Urinary bladder (tissue), 4 donors: ENCODE measurements around the gene MAFB. TPM values are rescaled to one million over a fixed set of nuclear protein-coding genes. Genes with fewer than 3 reads are reported as not detected.
A peak's percentile ranks its signal among the peaks of the same experiment; 100 is the strongest.
"Not testable (repeated sequence)": the region's sequence is repeated elsewhere in the genome, so short reads cannot be mapped to it uniquely, and the experiment has no call there.

Source experiments
- DNase-seq: peaks from one replicate; pipeline ENCODE4 v3.0.0-alpha.2; 2015; ENCODE audit errors: extremely low spot score
- H3K27ac ChIP-seq: one replicate; pipeline ENCODE4 v1.5.1; 2013; ENCODE audit warnings: low read depth, mild to moderate bottlenecking, moderate library complexity
- H3K36me3 ChIP-seq: one replicate; pipeline ENCODE4 v1.6.1; 2013; ENCODE audit warnings: mild to moderate bottlenecking, moderate library complexity; ENCODE audit not compliant: insufficient read depth
- H3K4me1 ChIP-seq: one replicate; pipeline ENCODE4 v1.6.1; 2013; ENCODE audit warnings: mild to moderate bottlenecking, moderate library complexity; ENCODE audit not compliant: insufficient read depth
- H3K4me3 ChIP-seq: one replicate; pipeline ENCODE4 v1.5.1; 2013; ENCODE audit warnings: low read depth, low read length
- WGBS: extraction: QIAGEN DNeasy Blood & Tissue Kit; methylation state at CpG from one replicate; pipeline ENCODE4 v1.1.7; 2013; 5-methylcytosine and 5-hydroxymethylcytosine counted together
- polyA plus RNA-seq: library from polyadenylated mRNA; stranded (reverse); fragments of 200-250 nt; gene quantifications from one replicate; pipeline ENCODE4 v1.2.3, GENCODE V29; 2013
- total RNA-seq: library from RNA; depleted of rRNA; stranded (reverse); fragments of >200 nt; gene quantifications from one replicate; pipeline ENCODE4 v1.2.3, GENCODE V29; 2014
- donor health status: healthy with polysubstance abuse.
- donor health status: healthy.

MAFB gene
- total RNA-seq (9.1 TPM), polyA plus RNA-seq (20.0 TPM)

- no peaks in the 10 kb centered on the region for H3K4me1 ChIP-seq
Observed at GRCh38 chr20:40689100-40689942, at the start of gene MAFB. Gene MAFB (minus strand): TSS chr20:40689236. CDS start chr20:40688850, 386 bp downstream.

GRCh38 chr20:40736468-40736867 lies 47.4 kb upstream of the MAFB start:
- not testable (repeated sequence) for H3K36me3 ChIP-seq, H3K4me1 ChIP-seq, H3K4me3 ChIP-seq, DNase-seq, H3K27ac ChIP-seq
- 75% methylated on average over 4 of the region's 4 CpGs for WGBS

More at GRCh38 chr20:40689100-40689942, at the start of gene MAFB:
- under 1% methylated on average over 85 of the region's 85 CpGs for WGBS
- Histone ChIP-seq H3K4me3 (peak within 1 kb of the TSS; percentile 52), H3K36me3 (no peaks in the 10 kb centered on the region), H3K27ac (peak within 1 kb of the TSS; percentile 92)
- DNase-seq, result peak; percentile 73

GRCh38 chr20:40728996-40729395 lies 40.0 kb upstream of the MAFB start:
- no peaks in the 10 kb centered on the region for H3K36me3 ChIP-seq
- DNase-seq, result no peak
- no peak overlapping the region for H3K4me3 ChIP-seq
- WGBS, result 60% methylated on average over 2 of the region's 2 CpGs
- H3K4me1 ChIP-seq, result no peaks in the 10 kb centered on the region
- H3K27ac ChIP-seq, result no peak overlapping the region

GRCh38 chr20:40728470-40728869 lies 39.4 kb upstream of the MAFB start:
- no peaks in the 10 kb centered on the region for H3K4me1 ChIP-seq
- H3K4me3 ChIP-seq, result no peak overlapping the region
- H3K27ac ChIP-seq, result no peak overlapping the region
- no peaks in the 10 kb centered on the region for H3K36me3 ChIP-seq
- WGBS, result 47% methylated on average over 1 of the region's 1 CpG
- no peak for DNase-seq

- Histone ChIP-seq H3K36me3 (no peaks in the 10 kb centered on the region), H3K4me1 (no peaks in the 10 kb centered on the region), H3K27ac (no peak overlapping the region), H3K4me3 (no peak overlapping the region)
- no peak for DNase-seq
Observed at GRCh38 chr20:40727960-40728359, 38.9 kb upstream of the MAFB start.

- 82% methylated on average over 3 of the region's 3 CpGs for WGBS
- DNase-seq, result no peak
- Histone ChIP-seq H3K36me3 (no peaks in the 10 kb centered on the region), H3K4me3 (no peak overlapping the region), H3K4me1 (no peaks in the 10 kb centered on the region), H3K27ac (no peak overlapping the region)
Observed at GRCh38 chr20:40726776-40727175, 37.7 kb upstream of the MAFB start.

- no peak overlapping the region for H3K27ac ChIP-seq
- H3K4me3 ChIP-seq, result no peak overlapping the region
- 69% methylated on average over 7 of the region's 7 CpGs for WGBS
- H3K36me3 ChIP-seq, result no peaks in the 10 kb centered on the region
- H3K4me1 ChIP-seq, result no peaks in the 10 kb centered on the region
- no peak for DNase-seq
Observed at GRCh38 chr20:40724566-40724965, 35.5 kb upstream of the MAFB start.

GRCh38 chr20:40720826-40721225 lies 31.8 kb upstream of the MAFB start:
- WGBS, result 84% methylated on average over 1 of the region's 1 CpG
- H3K27ac ChIP-seq, result no peak overlapping the region
- no peak for DNase-seq
- no peaks in the 10 kb centered on the region for H3K36me3 ChIP-seq
- no peaks in the 10 kb centered on the region for H3K4me1 ChIP-seq
- no peak overlapping the region for H3K4me3 ChIP-seq

- Histone ChIP-seq H3K4me3 (no peak overlapping the region), H3K4me1 (no peaks in the 10 kb centered on the region), H3K27ac (no peak overlapping the region), H3K36me3 (no peaks in the 10 kb centered on the region)
- WGBS, result 82% methylated on average over 8 of the region's 8 CpGs
- no peak for DNase-seq
Observed at GRCh38 chr20:40720099-40720498, 31.1 kb upstream of the MAFB start.

GRCh38 chr20:40718982-40719729 lies 30.1 kb upstream of the MAFB start:
- Histone ChIP-seq H3K4me1 (no peaks in the 10 kb centered on the region), H3K4me3 (no peak overlapping the region), H3K36me3 (no peaks in the 10 kb centered on the region), H3K27ac (no peak overlapping the region)
- WGBS, result 88% methylated on average over 8 of the region's 8 CpGs
- no peak for DNase-seq

- 79% methylated on average over 12 of the region's 12 CpGs for WGBS
- H3K36me3 ChIP-seq, result no peaks in the 10 kb centered on the region
- no peak overlapping the region for H3K27ac ChIP-seq
- H3K4me1 ChIP-seq, result no peaks in the 10 kb centered on the region
- no peak for DNase-seq
- H3K4me3 ChIP-seq, result no peak overlapping the region
Observed at GRCh38 chr20:40718214-40718977, 29.4 kb upstream of the MAFB start.

GRCh38 chr20:40717343-40717865 lies 28.4 kb upstream of the MAFB start:
- WGBS, result 63% methylated on average over 13 of the region's 13 CpGs
- Histone ChIP-seq H3K4me3 (no peak overlapping the region), H3K27ac (no peak overlapping the region), H3K4me1 (no peaks in the 10 kb centered on the region), H3K36me3 (no peaks in the 10 kb centered on the region)
- DNase-seq, result no peak

GRCh38 chr20:40715491-40715890 lies 26.5 kb upstream of the MAFB start:
- WGBS, result 90% methylated on average over 3 of the region's 3 CpGs
- no peak overlapping the region for H3K27ac ChIP-seq
- H3K4me1 ChIP-seq, result no peaks in the 10 kb centered on the region
- no peaks in the 10 kb centered on the region for H3K36me3 ChIP-seq
- DNase-seq, result no peak
- no peak overlapping the region for H3K4me3 ChIP-seq
